CD4-positive, alpha-beta T cell treated with Interferon alpha-2 for 1 hour (primary cell): ENCODE results near the gene TOP2B.

Source experiments
- DNase-seq, 2 donors: peaks; one replicate each; pipeline ENCODE4 v3.0.0-alpha.2; 2020 to 2022

Gene TOP2B

GRCh38 chr3:25664812-25665314 is at the start of gene TOP2B:
TSS of gene TOP2B (minus strand) at chr3:25664907. CDS start at chr3:25664297, 610 bp downstream.
- DNase-seq = peak; percentile 94 to 96

DNA sequence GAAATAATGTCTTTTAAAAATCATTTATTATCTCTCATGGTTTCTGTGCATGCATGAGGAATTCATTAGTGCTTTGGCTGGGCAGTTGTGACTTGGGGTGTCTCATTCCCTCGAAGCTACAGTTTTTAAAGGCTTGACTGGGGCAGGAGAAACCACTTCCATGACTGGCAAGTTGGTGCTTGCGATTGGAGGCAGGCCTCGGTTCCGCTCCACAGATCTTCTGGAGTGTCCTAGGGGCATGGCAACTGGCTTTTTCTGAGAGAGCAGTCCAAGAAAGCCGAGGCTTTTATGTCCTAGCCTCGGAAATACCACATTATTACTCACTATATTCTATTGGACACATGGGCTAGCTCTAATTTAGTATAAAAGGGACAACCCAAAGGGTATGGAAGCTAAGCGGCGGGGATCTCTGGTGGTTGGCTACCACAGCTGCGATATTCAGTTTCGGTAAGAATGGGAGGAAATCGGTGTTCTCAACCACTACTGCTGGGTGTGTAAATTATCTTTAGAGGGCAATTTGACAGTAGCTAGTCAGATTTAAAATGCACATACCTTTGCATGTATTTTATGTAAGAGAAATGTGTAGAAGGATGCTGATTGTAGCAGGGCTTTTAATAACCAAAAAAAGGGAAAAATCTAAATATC is 48.8 kb upstream of the TOP2B start:
- DNase-seq = no peak

GRCh38 chr3:25711090-25711489 is 46.4 kb upstream of the TOP2B start:
- DNase-seq = no peak

DNA sequence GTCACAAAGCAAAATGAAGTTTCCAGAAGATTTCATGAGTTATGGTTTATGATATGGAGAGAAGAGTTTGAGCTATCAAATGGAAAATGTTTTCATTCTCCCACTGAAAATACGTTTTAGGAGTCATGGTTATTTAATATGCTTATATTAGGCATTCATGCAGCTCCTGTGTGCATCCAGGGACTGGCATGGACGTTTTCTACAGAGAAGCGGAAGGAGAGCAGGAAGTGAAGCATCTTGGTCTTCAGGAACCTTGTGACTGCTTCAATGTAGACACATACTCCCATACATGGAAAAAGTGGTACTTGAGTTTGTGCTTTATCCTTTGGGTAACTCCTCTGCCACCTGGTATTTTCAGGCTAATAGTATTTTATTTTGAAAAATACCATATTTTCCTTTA is 43.3 kb upstream of the TOP2B start:
- DNase-seq = no peak

DNA sequence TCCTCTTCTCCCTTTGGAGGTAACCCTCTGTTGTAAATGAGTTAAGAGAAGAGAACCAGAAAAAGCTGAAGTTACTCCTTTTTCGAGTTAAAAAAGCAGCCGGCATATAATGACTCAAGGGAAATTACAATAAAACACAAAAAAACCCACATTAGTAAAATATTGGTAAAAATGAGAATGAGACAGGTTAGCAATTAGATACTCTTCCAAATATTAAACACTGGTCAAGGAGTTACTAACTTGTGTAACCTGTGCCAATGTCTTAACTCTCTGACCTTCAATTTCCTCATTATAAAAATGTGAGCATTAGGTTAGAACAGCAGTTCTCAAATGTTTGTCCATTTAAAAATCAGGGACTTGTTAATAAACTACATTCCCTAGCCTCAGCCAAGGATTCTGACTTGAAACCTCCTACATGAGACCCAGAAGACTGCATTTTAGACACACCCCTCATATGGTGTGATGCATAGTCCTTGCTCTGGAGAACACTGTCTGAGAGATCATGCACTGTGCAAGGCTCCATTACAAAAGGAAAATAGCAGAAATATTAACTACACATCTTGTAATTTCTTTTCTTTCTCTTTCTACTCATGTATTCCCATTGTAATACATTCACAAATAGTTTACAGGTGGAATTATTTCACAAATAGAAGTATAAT is 42.7 kb upstream of the TOP2B start:
- DNase-seq = no peak

GRCh38 chr3:25706213-25706612 is 41.5 kb upstream of the TOP2B start:
- no peak for DNase-seq

DNA sequence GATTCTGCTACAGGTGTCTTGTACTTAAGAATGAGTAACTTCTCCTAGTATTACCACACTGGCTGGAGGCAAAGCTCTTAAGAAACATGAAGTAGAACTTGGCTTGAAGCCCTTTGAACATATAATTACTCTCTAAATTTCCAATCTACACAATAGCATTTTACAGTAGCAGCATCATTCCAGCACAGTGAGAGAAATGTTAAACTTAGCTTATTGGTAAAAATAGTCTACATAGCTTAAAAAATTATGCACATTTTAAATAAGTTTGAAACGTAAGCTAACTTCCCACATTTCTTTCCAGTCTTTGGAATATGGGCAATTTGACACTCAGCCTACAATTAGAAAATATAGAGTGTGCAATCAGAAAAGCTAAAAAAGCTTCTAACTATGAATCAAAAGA is 32.8 kb upstream of the TOP2B start:
- DNase-seq = no peak

GRCh38 chr3:25695731-25696420 is 31.2 kb upstream of the TOP2B start:
- no peak for DNase-seq

DNA sequence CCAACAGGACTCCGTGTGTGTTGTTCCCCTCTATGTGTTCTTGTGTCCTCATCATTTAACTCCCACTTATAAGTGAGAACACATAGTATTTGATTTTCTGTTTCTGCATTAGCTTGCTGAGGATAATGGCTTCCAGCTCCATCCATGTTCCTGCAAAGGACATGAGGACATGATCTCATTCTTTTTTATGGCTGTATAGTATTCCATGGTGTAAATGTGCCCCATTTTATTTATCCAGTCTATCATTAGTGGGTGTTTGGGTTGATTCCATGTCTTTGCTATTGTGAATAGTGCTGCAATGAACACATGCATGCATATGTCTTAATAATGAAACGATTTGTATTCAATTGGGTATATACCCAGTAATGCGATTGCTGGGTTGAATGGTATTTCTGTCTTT is 28.5 kb upstream of the TOP2B start:
- no peak for DNase-seq

DNA sequence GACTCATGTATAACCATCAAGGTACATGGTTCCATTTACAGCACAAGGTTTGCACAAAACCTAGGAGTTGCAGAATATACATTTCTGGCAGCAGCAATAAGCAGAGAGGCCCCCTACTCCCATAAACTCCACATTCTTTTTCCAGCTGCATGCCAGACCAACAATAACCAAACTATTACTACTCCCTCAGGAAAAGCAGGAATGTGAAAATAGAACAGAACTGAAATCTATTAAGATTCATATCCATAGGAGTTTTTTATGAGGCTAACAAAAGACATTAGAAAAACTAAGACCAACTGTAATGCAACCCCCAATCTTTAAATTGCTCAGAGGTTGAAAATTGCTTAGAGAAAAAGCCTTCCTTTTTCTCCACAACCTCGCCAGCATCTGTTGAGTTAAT is 27.6 kb upstream of the TOP2B start:
- DNase-seq = no peak

DNA sequence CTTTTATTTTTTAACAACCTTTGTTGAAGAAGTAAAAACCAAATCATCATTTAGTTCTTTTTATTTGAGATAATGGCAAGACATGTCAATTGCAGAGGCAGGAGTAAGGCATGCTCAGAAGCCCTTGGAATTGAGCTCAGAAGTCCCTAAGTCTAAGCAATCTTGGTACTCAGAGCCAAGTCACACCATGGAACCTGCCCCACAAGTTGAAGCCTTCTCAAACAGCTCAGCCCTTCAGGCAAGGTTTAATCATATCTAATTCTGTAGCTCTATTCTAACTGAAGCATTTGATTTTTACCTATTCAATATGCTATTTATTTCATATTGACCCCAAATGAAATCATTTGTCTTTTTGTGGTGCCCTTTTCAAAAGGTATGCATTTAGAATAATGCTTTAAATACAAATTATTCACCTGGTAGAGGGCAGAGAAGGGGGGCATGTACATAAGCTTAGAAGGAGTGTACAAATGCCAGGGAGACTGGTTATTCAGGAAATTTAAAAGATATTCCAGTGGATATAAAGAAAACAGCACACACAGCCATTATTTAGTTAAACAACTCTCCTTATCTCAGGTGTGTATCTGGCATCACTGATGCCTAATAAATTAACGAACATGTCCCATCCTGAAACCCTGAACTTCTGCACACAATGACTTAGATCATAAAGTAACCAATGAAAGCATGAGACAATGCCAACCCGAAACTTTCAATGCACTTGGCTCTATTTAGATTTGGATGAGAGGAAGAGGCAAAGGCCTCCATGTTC is 26.2 kb upstream of the TOP2B start:
- DNase-seq = no peak

DNA sequence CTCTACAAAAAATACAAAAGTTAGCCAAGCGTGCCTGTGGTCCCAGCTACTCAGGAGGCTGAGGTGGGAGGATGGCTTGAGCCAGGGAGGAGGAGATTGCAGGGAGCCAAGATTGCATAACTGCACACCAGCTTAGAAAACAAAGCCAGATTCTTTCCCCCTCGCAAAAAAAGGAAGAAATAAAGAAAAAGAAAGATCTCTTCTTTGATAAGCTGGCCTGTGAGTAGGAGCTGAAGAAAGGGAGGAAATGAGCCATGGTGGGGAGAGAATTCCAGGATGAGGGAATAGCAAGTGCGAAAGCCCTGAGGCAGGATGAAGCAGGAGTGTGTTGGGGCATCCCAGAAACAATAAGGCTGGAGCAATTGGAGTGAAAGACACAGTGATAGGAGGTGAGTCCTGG is 24.5 kb upstream of the TOP2B start:
- DNase-seq = no peak

GRCh38 chr3:25687742-25688141 is 23.0 kb upstream of the TOP2B start:
- no peak for DNase-seq

DNA sequence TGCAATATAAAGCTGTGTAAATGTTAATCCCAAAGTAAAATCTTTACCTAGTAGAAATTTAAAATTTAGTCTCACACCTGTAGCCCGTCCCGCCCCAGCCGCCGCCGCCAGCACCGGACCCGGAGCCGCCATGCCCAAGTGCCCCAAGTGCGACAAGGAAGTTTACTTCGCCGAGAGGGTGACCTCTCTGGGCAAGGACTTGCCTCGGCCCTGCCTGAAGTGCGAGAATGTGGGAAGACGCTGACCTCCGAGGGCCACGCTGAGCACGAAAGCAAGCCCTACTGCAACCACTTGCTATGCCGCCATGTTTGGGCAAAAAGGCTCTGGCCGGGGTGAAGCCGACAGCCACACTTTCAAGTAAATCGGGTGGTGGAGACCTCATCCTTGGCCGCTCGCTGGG is 22.1 kb upstream of the TOP2B start:
- DNase-seq = no peak

DNA sequence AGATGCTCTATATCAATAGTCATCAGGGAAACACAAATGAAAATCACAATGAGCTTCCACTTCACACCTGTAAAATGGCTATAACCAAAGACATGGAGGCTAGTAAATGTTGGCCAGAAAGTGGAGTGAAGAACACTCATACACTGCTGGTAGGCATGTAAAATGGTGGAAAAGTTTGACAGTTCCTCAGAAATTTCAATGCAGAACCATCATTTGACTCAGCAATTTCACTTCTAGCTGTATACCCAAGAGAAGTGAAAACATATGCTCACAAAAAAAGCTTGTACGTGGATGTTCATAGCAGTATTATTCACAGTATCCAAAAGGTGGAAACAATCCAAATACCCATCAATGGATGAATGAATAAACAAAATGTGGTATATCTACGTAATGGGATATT is 19.2 kb upstream of the TOP2B start:
- DNase-seq = no peak

DNA sequence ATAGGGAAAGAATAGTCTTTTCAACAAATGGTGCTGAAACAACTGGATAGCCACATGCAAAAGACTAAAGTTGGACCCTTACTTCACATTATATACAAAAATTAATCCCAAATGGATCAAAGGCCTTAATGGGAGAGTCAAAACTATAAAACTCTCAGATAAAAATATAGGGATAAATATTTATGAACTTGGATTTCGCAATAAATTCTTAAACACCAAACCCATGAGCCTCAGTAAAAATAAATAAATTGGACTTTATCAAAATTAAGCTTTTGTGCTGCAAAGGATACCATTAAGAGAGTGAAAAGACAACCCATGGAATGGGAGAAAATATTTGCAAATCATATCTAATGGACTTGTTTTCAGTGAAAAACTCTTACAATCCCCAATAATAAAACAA is 18.7 kb upstream of the TOP2B start:
- DNase-seq = no peak

DNA sequence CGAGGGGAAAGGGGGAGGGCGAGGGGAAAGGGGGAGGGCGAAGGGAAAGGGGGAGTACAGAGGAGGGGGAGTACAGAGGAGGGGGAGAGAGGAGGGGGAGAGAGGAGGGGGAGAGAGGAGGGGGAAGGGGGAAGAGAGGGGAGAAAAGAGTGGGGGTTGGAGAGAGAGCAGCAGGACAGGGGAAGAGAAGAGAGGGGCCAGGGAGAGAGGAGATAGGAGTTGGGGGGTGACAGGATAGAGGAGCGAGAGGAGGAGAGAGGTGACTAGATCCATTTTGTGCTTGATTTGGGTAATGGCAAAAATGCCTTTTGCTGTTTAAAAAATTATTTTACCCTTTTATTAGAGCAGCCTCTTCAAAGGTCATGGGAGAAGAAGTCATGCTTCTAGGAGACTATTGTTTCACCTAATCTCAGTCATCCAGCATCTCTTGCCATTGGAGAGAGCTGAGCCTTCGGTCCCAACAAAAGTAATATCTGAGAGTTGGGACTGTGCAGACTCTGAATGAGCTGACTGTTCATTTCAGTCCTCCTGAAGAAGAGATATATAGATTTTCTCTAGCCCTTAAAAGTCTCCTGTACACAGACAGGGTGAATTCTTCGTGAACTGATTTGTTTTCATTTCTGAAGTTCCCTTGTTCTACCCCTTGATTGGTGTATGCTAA is 15.1 kb upstream of the TOP2B start:
- no peak for DNase-seq

DNA sequence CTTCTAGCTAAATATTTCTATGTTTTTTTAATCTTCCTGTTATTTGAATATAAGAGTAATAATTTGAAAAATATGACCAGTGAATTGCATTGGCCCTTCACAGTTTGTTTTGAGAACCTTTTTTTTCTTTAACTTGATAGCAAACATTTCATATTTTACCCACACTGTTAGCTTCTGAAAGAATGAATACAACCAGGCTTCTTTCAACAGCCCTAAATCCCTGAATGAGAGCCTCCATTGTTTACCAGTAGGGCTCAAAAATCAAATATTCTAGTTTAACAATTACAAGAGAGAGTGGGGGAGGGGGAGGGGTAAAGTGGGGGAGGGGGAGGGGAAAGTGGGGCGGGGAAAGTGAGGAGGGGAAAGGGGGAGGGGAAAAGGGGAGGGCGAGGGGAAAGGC is 14.5 kb upstream of the TOP2B start:
- DNase-seq = no peak

- no peak for DNase-seq
These were observed 13.9 kb upstream of the TOP2B start for GRCh38 chr3:25678581-25678980.

DNA sequence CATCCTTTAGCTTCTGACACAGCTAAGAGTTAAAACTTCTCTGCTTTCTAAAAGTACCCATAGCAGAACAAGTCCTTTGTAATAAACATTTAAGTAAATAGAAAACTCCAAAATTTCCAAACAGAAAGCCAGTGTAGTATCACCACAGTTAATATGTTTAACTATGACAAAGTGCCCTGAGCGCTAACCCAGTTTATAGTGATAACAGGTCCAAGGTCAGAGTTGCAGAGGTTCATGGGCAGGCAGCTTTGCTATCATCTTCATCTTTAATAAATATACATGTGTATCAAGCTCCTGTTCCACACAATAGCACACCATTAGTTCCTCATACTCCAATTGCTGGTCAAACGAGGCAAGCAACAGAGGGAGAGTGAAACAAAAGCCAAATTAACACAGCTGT is 12.4 kb upstream of the TOP2B start:
- DNase-seq = no peak

DNA sequence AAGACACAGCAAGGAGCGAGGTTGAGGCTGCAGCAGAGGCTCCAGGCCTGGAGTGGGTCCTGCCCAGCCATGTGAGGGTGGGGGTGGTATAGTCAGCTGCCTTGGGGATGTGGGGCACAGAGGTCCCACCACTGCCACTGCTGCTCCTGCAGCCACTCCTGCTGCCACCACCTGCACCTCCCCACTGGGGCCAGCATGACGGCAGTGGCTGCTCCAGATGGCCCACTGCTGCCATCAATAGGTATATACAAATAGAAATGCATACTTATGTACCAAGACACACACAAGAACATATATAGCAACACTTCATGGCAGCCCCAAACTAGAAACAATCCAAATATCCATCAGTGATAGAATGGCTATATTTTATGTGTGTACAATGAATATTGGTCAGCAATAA is 10.0 kb upstream of the TOP2B start:
- DNase-seq = no peak

- DNase-seq = no peak
These were observed 9.1 kb upstream of the TOP2B start for GRCh38 chr3:25673738-25674298.
